CD4-positive, alpha-beta memory T cell (primary cell): ENCODE results near the gene ENTPD7. TPM values are rescaled to one million over a fixed set of nuclear protein-coding genes. Genes with fewer than 3 reads are reported as not detected.
"Not testable (repeated sequence)": the region's sequence is repeated elsewhere in the genome, so short reads cannot be mapped to it uniquely, and the experiment has no call there.

ENCODE experiments used
- CTCF ChIA-PET: fragments of 350-600 bp; sonication (Branson Sonifier 250); formaldehyde crosslinking; loops from one replicate; lab custom pipeline; 2021; ENCODE audit warnings: inconsistent platforms; ENCODE audit not compliant: partially characterized antibody; lab: Charles Lee
- POLR2A ChIA-PET: fragments of 350-600 bp; sonication (Branson Sonifier 250); formaldehyde crosslinking; loops from one replicate; lab custom pipeline; 2021; ENCODE audit not compliant: partially characterized antibody; lab: Charles Lee
- DNase-seq, 5 donors: peaks; one replicate each; pipeline versions ENCODE4 v3.0.0 to v3.0.0-alpha.2; 2020 to 2022; ENCODE audit warnings: mixed read lengths in 1 of 5
- H3K27ac ChIP-seq: one replicate; pipeline ENCODE4 v1.7.0; 2013; ENCODE audit warnings: low read depth, low read length
- H3K27me3 ChIP-seq: 2 replicates; pipeline ENCODE4 v1.7.0; 2013; ENCODE audit warnings: mild to moderate bottlenecking, low read length, moderate library complexity; ENCODE audit not compliant: insufficient read depth
- H3K36me3 ChIP-seq: 2 replicates; pipeline ENCODE4 v1.7.0; 2013; ENCODE audit warnings: mild to moderate bottlenecking, low read length, moderate library complexity; ENCODE audit not compliant: insufficient read depth
- H3K4me1 ChIP-seq: 2 replicates; pipeline ENCODE4 v1.7.0; 2013; ENCODE audit warnings: mild to moderate bottlenecking, low read length, moderate library complexity; ENCODE audit not compliant: insufficient read depth
- H3K4me3 ChIP-seq, 2 donors: one replicate each; pipeline ENCODE4 v1.7.0; 2013; ENCODE audit warnings: low read length in 2 of 2, mild to moderate bottlenecking in 1 of 2
- H3K9me3 ChIP-seq, 2 donors: one replicate each; pipeline ENCODE4 v1.7.0; 2013; ENCODE audit warnings: low read length in 2 of 2, control low read depth in 1 of 2; ENCODE audit not compliant: control insufficient read depth in 1 of 2
- H3K27ac Mint-ChIP-seq, 7 donors: one replicate each; pipeline ENCODE4 v1.8.0; 2020 to 2021; ENCODE audit warnings: mixed read lengths in 7 of 7, mild to moderate bottlenecking in 6 of 7, inconsistent platforms in 3 of 7, moderate library complexity in 3 of 7
- H3K27me3 Mint-ChIP-seq, 2 donors: one replicate each; pipeline ENCODE4 v1.8.0; 2020 to 2021; ENCODE audit warnings: mixed read lengths in 2 of 2
- H3K36me3 Mint-ChIP-seq, 2 donors: one replicate each; pipeline ENCODE4 v1.8.0; 2020 to 2021; ENCODE audit warnings: mixed read lengths in 2 of 2, inconsistent platforms in 1 of 2, mild to moderate bottlenecking in 1 of 2
- H3K4me1 Mint-ChIP-seq, 4 donors: one replicate each; pipeline ENCODE4 v1.8.0; 2020 to 2021; ENCODE audit warnings: mixed read lengths in 4 of 4, mild to moderate bottlenecking in 1 of 4
- H3K4me3 Mint-ChIP-seq, 8 donors: one replicate each; pipeline ENCODE4 v1.8.0; 2020 to 2021; ENCODE audit warnings: mixed read lengths in 8 of 8, mild to moderate bottlenecking in 7 of 8, moderate library complexity in 6 of 8, inconsistent platforms in 3 of 8
- H3K9me3 Mint-ChIP-seq, 8 donors: one replicate each; pipeline ENCODE4 v1.8.0; 2020 to 2021; ENCODE audit warnings: mixed read lengths in 8 of 8, mild to moderate bottlenecking in 5 of 8, inconsistent platforms in 3 of 8, moderate library complexity in 1 of 8
- intact Hi-C: fragments of 100-400 bp; cut with micrococcal nuclease; formaldehyde crosslinking; loops from one replicate; pipeline ENCODE4 v1.15.1; 2023
- polyA plus RNA-seq, 2 donors: library from polyadenylated mRNA; unstranded; fragments of 300-500 nt; fragmentation: Illumina TruSeq; gene quantifications; one replicate each; pipeline ENCODE4 v1.2.3, GENCODE V29; 2021
- total RNA-seq, 2 experiments: library from RNA; stranded (reverse); gene quantifications; one replicate each; pipeline ENCODE4 v1.2.3, GENCODE V29; 2021

The ENTPD7 gene
- total and polyA plus RNA-seq, 4 experiments from 2014 or later = 1.7 to 3.9 (median 2.9) TPM

DNA sequence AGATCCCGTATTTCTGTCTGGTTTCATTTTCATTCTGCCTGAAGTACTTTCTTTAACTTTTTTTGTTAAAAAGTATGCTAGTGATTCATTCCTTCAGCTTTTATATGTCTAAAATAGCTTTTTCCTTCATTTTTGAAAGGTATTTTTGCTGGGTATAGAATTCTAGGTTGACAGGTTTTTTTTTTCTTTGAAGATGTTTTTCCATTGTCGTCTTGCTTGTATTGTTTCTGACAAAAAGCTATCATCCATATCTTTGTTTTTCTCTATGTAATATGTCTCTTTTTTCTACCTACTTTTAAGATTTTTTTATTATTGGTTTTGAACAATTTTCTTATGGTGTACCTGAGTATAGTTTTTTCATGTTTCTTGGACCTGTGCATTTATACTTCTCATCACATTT, 81.0 kb downstream of the ENTPD7 start:
- peak in 1 of 5 donors; percentile 15 for DNase-seq
- Mint-ChIP-seq H3K27ac (no peak overlapping the region), H3K9me3 (peaks cover 0 to 24% (median 18%) of the 10 kb centered on the region in 8 donors), H3K4me1 (peaks cover 21 to 35% (median 31%) of the 10 kb centered on the region in 4 donors), H3K36me3 (peaks cover 80 to 84% of the 10 kb centered on the region in 2 donors), H3K4me3 (no peak overlapping the region), H3K27me3 (no peaks in the 10 kb centered on the region)
- CTCF ChIA-PET = no interaction called here
- peaks cover 11% of the 10 kb centered on the region for H3K4me1 ChIP-seq
- no peak overlapping the region for H3K4me3 ChIP-seq
- H3K9me3 ChIP-seq = no peaks in the 10 kb centered on the region
- H3K36me3 ChIP-seq = peaks cover 55% of the 10 kb centered on the region
- H3K27me3 ChIP-seq = no peaks in the 10 kb centered on the region
- H3K27ac ChIP-seq = no peak overlapping the region
- intact Hi-C loops = no loop called here
- POLR2A ChIA-PET = interaction anchor here (2.1 kb wide), 1 partner anchor 8 kb away, joined by 17 read pairs; the partner anchor contains the start of genes COX15 and CUTC

DNA sequence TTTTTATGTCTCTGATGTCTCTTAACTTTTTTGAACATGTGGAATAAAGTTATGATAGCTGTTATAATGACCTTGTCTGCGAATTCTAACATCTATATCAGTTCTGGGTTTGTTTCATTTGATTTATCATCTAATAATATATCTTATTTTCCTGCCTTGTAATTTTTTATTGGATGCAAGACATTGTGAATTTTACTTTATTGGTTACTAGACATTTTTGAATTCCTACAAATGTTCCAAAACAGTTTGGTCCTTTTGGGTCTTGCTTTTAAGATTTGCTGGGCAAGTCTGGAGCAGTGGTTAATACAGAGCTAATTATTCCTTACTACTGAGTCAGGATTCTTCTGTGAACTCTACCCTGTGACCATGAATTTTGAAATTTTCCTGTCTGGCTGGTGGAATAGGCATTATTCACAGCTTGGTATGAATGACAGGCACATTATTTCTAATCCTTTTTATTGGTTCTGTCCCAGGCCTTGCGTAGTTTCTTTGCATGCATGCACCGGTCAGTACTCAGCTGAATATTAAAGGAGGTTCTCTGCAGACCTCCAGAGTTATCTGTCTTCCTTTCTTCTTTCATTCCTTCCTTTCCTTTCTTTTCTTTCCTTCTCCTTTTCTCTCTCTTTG, 81.7 kb downstream of the ENTPD7 start:
- H3K9me3 Mint-ChIP-seq = peaks cover 0 to 24% (median 18%) of the 10 kb centered on the region in 8 donors
- Histone ChIP-seq H3K9me3 (no peaks in the 10 kb centered on the region), H3K4me3 (no peak overlapping the region), H3K36me3 (peaks cover 55% of the 10 kb centered on the region), H3K4me1 (peaks cover 3% of the 10 kb centered on the region), H3K27me3 (no peaks in the 10 kb centered on the region), H3K27ac (no peak overlapping the region)
- H3K27me3 Mint-ChIP-seq = no peaks in the 10 kb centered on the region
- peaks cover 16 to 29% (median 26%) of the 10 kb centered on the region in 4 donors for H3K4me1 Mint-ChIP-seq
- intact Hi-C loops = no loop called here
- ChIA-PET CTCF (interaction anchor here (1.5 kb wide), 1 partner anchor 9 kb away, joined by 8 read pairs; the partner anchor contains the start of genes COX15 and CUTC), POLR2A (interaction anchor here (2.1 kb wide), 1 partner anchor 9 kb away, joined by 17 read pairs; the partner anchor contains the start of genes COX15 and CUTC)
- no peak for DNase-seq
- peak overlapping the region in 2 of 8 donors; percentile 35 to 59 for H3K4me3 Mint-ChIP-seq
- H3K27ac Mint-ChIP-seq = no peak overlapping the region
- H3K36me3 Mint-ChIP-seq = peaks cover 83 to 84% of the 10 kb centered on the region in 2 donors

DNA sequence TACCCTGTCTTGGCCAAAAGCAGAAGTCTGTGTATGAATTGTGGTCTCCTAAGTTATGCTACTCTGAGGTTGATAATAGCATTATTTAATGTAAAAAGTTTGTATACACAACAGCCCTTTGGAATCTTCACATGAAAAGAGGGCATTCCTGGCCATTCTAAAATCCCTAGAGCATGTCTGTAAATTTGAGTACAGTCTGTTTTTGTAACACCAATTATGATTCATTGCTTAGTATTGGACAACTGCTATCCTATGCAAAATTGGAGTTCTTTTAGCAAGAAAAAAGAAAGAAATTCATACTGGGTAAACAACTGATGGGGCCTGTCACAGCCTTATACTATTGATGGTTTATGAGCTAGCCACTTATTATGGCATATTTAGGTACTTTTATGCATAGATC, 82.9 kb downstream of the ENTPD7 start:
- Histone ChIP-seq H3K9me3 (no peaks in the 10 kb centered on the region), H3K27ac (no peak overlapping the region), H3K4me1 (no peaks in the 10 kb centered on the region), H3K4me3 (no peak overlapping the region), H3K27me3 (no peaks in the 10 kb centered on the region), H3K36me3 (peaks cover 57% of the 10 kb centered on the region)
- Mint-ChIP-seq H3K9me3 (peaks cover 0 to 24% (median 18%) of the 10 kb centered on the region in 8 donors), H3K4me3 (no peak overlapping the region), H3K27ac (no peak overlapping the region), H3K36me3 (peaks cover 79 to 87% of the 10 kb centered on the region in 2 donors), H3K4me1 (peaks cover 17 to 27% (median 22%) of the 10 kb centered on the region in 4 donors), H3K27me3 (no peaks in the 10 kb centered on the region)
- intact Hi-C loops = no loop called here
- CTCF ChIA-PET = no interaction called here
- DNase-seq = no peak
- POLR2A ChIA-PET = no interaction called here

DNA sequence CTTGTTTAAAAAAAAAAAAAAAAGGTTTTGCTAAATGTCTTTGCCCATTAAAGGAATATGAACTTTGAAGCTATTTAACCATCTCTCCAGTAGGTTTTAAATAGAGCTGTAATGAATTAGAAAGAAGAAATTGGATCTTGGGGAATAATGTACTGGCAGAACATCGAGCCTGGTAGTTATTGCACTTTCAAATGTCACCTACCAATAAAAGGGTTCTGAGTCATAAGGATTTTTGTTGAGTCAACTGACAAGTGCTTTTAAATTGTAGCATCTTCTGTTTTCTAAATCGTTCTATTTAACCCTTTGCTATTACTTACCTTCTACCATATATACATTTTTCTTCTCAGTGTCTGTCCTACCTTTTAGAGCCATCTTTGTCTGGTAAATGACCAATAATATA, 83.4 kb downstream of the ENTPD7 start:
- intact Hi-C loops = no loop called here
- POLR2A ChIA-PET = no interaction called here
- Mint-ChIP-seq H3K9me3 (peaks cover 0 to 24% (median 18%) of the 10 kb centered on the region in 8 donors), H3K4me1 (peaks cover 14 to 27% (median 18%) of the 10 kb centered on the region in 4 donors), H3K27me3 (no peaks in the 10 kb centered on the region), H3K4me3 (no peak overlapping the region), H3K36me3 (peaks cover 76 to 83% of the 10 kb centered on the region in 2 donors), H3K27ac (no peak overlapping the region)
- peaks cover 57% of the 10 kb centered on the region for H3K36me3 ChIP-seq
- no peak overlapping the region for H3K27ac ChIP-seq
- no peaks in the 10 kb centered on the region for H3K9me3 ChIP-seq
- H3K4me3 ChIP-seq = no peak overlapping the region
- no peak for DNase-seq
- CTCF ChIA-PET = no interaction called here
- H3K27me3 ChIP-seq = no peaks in the 10 kb centered on the region
- no peaks in the 10 kb centered on the region for H3K4me1 ChIP-seq

DNA sequence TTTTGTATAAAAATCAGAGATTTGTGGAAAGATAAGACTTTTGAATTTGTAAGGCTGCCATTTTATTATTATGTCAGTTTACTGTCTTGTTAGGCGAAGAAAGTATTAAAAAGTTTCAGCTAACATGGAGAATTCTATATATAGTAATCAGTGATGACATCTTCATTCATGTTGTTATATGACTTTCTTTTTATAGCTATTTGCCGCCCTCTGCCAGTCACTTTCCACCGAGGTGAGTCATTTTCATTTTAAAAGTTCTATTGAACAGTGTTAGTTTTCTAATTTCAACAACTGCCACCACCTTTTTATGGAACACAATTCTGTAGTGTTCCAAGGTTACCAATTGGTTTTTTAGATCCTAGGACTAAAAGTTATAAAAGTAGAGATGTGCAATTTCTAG, 84.5 kb downstream of the ENTPD7 start:
- no peak overlapping the region for H3K27ac ChIP-seq
- H3K4me3 Mint-ChIP-seq = no peak overlapping the region
- H3K4me1 Mint-ChIP-seq = peaks cover 14 to 22% (median 20%) of the 10 kb centered on the region in 4 donors
- ChIA-PET POLR2A (interaction anchor here (1.6 kb wide), 1 partner anchor 12 kb away, joined by 6 read pairs; the partner anchor contains the start of genes COX15 and CUTC), CTCF (interaction anchor here (1.1 kb wide), 1 partner anchor 9 kb away, joined by 3 read pairs; no protein-coding TSS in a partner anchor)
- H3K27ac Mint-ChIP-seq = no peak overlapping the region
- H3K4me3 ChIP-seq = no peak overlapping the region
- intact Hi-C loops = no loop called here
- no peaks in the 10 kb centered on the region for H3K27me3 Mint-ChIP-seq
- peaks cover 69% of the 10 kb centered on the region for H3K36me3 ChIP-seq
- H3K9me3 ChIP-seq = no peaks in the 10 kb centered on the region
- no peaks in the 10 kb centered on the region for H3K27me3 ChIP-seq
- no peaks in the 10 kb centered on the region for H3K4me1 ChIP-seq
- H3K9me3 Mint-ChIP-seq = peaks cover 0 to 24% (median 18%) of the 10 kb centered on the region in 8 donors
- DNase-seq = no peak
- peaks cover 76 to 88% of the 10 kb centered on the region in 2 donors for H3K36me3 Mint-ChIP-seq

DNA sequence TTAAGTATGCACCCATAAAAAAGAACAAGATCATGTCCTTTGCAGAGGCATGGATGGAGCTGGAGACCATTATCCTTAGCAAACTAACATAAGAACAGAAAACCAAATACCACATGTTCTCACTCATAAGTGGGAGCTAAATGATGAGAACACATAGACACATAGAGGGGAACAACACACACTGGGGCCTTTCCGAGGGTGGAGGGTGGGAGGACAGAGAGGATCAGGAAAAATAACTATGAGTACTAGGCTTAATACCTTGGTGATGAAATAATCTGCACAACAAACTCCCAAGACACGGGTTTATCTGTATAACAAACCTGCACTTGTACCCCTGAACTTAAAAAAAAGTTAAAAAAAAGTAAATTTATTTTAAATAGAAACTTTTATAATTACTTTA, 86.9 kb downstream of the ENTPD7 start:
- POLR2A ChIA-PET, H3K27me3 ChIP-seq, H3K4me3 ChIP-seq, intact Hi-C loops, H3K4me1 ChIP-seq, H3K4me3 Mint-ChIP-seq, H3K9me3 Mint-ChIP-seq, H3K27me3 Mint-ChIP-seq, DNase-seq, H3K27ac ChIP-seq, H3K9me3 ChIP-seq, CTCF ChIA-PET: not testable (repeated sequence)
- Mint-ChIP-seq H3K36me3 (peaks cover 70 to 84% of the 10 kb centered on the region in 2 donors), H3K27ac (peak overlapping the region in 2 of 7 donors; percentile 68 to 74), H3K4me1 (peaks cover 12 to 25% (median 18%) of the 10 kb centered on the region in 4 donors)
- peaks cover 60% of the 10 kb centered on the region for H3K36me3 ChIP-seq

DNA sequence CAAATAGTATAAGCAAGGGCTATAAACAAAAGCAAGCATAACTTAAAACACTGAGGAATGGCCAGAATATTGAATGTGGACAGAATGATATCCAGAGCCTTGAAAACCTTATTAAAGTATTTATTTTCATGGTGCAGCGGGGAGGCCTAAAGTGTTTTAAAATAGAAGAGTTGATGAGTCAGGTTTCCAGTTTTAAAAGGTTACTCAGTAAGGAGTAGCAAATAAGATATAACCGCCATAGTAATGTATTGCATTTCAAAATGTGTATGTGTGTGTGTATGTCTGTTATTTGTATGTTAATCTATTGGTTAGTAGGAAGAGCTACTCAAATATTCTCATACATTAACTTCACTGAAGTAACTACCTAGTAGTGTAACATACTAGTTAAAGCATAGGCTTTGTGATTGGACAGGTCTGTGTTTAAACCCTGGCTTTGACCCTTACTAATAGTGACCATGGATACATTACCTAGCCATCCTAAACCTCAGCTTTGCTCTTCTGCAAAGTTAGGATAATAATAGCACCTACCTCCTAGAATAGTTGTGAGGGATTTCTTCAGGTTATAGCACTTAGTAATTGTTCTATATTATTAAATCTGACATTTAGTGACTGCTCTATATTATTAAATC, 89.6 kb downstream of the ENTPD7 start:
- no peak for DNase-seq
- Histone ChIP-seq H3K27ac (no peak overlapping the region), H3K4me3 (no peak overlapping the region), H3K36me3 (peaks cover 49% of the 10 kb centered on the region), H3K27me3 (no peaks in the 10 kb centered on the region), H3K4me1 (no peaks in the 10 kb centered on the region), H3K9me3 (no peaks in the 10 kb centered on the region)
- ChIA-PET POLR2A (no interaction called here), CTCF (no interaction called here)
- Mint-ChIP-seq H3K27me3 (no peaks in the 10 kb centered on the region), H3K36me3 (peaks cover 55 to 81% of the 10 kb centered on the region in 2 donors), H3K27ac (peak overlapping the region in 1 of 7 donors; percentile 60), H3K4me1 (peaks cover 3 to 12% (median 8%) of the 10 kb centered on the region in 4 donors), H3K4me3 (no peak overlapping the region), H3K9me3 (no peaks in the 10 kb centered on the region)
- intact Hi-C loops = no loop called here
